A375 (cell line): ENCODE data around the gene CSNK1G2. TPM values are rescaled to one million over a fixed set of nuclear protein-coding genes. Genes with fewer than 3 reads are reported as not detected.

Experiments used
- small RNA-seq: library from RNA; depleted of rRNA; stranded (forward); fragments of <200 nt; gene quantifications from one replicate; pipeline ENCODE3, GENCODE V24; 2014
- total RNA-seq: library from RNA; depleted of rRNA; stranded (reverse); fragments of >200 nt; shearing (Covaris generic); gene quantifications from 2 replicates; pipeline ENCODE4 v1.2.3, GENCODE V29; 2014; rRNA removed

Gene CSNK1G2
- 60.4 and 62.6 TPM in 2 replicates for total RNA-seq

DNA sequence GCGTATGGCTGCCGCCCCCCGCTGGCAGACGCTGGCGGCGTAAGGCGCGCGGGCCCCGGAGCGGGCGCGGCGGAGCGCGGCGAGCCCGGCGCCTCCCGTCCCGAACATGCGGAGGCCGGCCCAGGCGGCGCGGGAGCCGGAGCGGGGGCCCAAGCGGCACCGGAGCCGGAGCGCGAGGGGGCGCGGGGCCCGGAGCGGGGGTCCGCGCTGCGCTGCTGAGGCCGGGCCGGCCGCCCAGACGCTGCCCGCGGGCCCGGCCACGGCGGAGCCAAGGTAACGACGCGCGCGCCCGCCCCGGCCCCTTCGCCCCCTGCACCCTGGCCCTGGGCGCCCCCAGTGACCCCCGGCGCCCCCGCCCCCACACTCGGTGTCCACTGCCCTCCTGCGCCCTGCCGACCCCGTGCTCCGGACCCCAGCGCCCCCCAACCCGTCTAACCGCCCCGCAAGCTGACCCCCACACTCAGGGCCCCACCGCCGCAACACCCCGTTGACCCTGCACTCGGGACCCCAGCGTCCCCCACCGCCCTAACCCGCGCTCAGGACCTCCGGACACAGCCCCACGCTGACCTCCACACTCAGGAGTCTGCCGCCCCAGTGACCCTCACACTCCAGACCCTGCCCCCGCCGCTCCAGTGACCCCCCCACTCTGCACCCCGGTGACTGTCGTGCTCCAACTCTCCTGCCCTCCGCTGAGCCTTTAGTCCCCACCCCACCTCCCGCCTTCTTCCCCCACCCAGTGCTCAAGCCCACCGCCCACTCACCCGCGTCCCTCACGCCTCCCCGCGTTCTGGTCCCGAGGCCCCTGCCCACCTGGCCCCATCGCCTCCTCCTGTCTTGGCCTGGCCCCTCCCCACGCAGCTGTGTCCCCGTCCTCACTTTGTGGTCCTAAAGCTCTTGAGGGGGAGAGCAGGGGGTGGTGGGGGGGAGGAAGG is at the start of gene CSNK1G2:
TSS of gene CSNK1G2 (plus strand) at position 27 of the 932 bp plus-strand sequence. CDS start 28,601 bp downstream, outside the sequence.

DNA sequence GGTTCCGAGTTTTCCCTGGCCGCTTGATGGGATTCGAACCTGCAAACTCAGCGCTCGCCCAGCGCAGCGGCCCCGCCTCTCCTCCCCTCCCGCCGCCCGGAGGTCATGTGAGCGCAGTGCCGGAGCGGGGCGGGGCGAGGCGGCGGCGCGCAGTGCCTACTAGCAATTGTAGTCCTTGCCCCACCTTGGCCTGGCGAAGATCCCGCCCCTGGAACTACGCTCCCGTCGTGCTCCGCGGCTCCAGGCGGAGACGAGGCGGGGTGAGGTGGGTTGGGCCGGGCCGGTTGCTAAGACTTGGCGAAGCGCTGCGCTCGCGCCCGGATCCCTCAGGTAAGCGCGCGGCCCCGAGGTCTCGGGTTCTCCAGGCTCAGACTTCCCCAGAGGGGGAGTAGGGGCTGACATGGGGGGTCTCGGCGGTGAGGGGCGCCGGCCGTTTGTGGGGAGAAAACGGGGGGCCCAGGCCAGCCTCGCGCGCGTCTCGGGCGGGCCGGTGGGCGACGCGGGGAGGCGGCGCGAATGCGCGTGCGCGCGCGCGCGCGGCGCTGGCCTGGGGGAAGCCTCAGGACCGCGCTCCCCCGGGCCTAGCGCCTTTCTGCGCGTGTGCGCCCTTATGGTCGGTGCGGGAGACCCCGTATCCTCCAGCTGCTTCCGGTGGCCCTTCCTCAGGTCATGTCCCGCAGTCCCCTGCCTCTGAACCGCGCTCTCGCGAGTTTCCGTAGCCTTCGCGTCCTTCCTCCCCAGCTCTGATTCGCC is 35.7 kb upstream of the CSNK1G2 start, which contains the start of the genes ADAT3 and SCAMP4:
TSS of gene ADAT3 (plus strand) at position 290 of the 753 bp plus-strand sequence. CDS start 6,649 bp downstream, outside the sequence.
TSS of gene SCAMP4 (plus strand) at position 290 of the 753 bp plus-strand sequence. CDS start 9,621 bp downstream, outside the sequence.

DNA sequence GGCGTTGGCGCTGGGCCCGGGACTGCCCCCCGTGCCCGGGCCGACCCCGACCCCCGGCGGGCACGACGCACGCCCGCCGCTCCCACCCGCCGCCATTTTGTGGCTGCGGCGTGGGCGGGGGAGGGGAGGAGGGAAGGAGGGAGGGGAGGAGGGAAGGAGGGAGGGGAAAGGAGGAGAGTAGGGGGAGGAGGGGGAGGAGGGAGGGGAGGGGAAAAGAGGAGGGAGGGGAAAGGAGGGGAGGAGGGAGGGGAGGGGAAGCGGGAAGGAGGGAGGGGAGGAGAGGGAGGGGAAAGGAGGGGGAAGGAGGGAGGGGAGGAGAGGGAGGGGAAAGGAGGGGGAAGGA is 74.6 kb downstream of the CSNK1G2 start, which contains the start of gene BTBD2:
TSS of gene BTBD2 (minus strand) at position 107 of the 343 bp plus-strand sequence. CDS start at position 96, 11 bp downstream.

Small RNA genes within 50 kb of the gene (small RNA-seq; reads per million reads assigned to genes)
- not detected for gene AC007136.1

Other genes with a start within 250 kb of the CSNK1G2 start
- gene ONECUT3, start 187.7 kb upstream of the CSNK1G2 start, total RNA-seq = not detected in 2 replicates
- gene ATP8B3, start 128.9 kb upstream of the CSNK1G2 start, total RNA-seq = 1.5 and 1.7 TPM in 2 replicates
- 17.4 and 20.0 TPM in 2 replicates for gene REXO1, start 92.7 kb upstream of the CSNK1G2 start, total RNA-seq
- gene KLF16, start 77.6 kb upstream of the CSNK1G2 start, total RNA-seq = 8.6 and 9.3 TPM in 2 replicates
- 72.0 and 73.1 TPM in 2 replicates for gene ABHD17A, start 55.7 kb upstream of the CSNK1G2 start, total RNA-seq
- gene ADAT3, start 35.8 kb upstream of the CSNK1G2 start, total RNA-seq = 2.6 and 3.1 TPM in 2 replicates
- 29.7 and 37.5 TPM in 2 replicates for gene SCAMP4, start 35.8 kb upstream of the CSNK1G2 start, total RNA-seq
- 39.4 and 44.9 TPM in 2 replicates for gene BTBD2, start 74.5 kb downstream of the CSNK1G2 start, total RNA-seq
- 70.0 and 70.3 TPM in 2 replicates for gene MKNK2, start 110.1 kb downstream of the CSNK1G2 start, total RNA-seq
- gene MOB3A, start 155.2 kb downstream of the CSNK1G2 start, total RNA-seq = 8.4 and 10.2 TPM in 2 replicates
- gene IZUMO4, start 155.7 kb downstream of the CSNK1G2 start, total RNA-seq = 3.6 and 6.2 TPM in 2 replicates
- 72.0 and 80.1 TPM in 2 replicates for gene AP3D1, start 210.4 kb downstream of the CSNK1G2 start, total RNA-seq
- gene DOT1L, start 222.8 kb downstream of the CSNK1G2 start, total RNA-seq = 10.8 and 12.2 TPM in 2 replicates